ENCODE data around the gene MBTD1.

Gene MBTD1

GRCh38 chr17:51152766-51153209, 107.1 kb downstream of the MBTD1 start:
- no peak for DNase-seq (ENCODE audit: low read depth in 1 of 2, low spot score in 1 of 2)

GRCh38 chr17:51150932-51151331, 108.9 kb downstream of the MBTD1 start:
- DNase-seq (ENCODE audit: low read depth in 1 of 2, low spot score in 1 of 2): no peak

GRCh38 chr17:51149163-51149562, 110.7 kb downstream of the MBTD1 start:
- DNase-seq (ENCODE audit: low read depth in 1 of 2, low spot score in 1 of 2): no peak

GRCh38 chr17:51147650-51148049, 112.2 kb downstream of the MBTD1 start:
- no peak for DNase-seq (ENCODE audit: low read depth in 1 of 2, low spot score in 1 of 2)

GRCh38 chr17:51144266-51145022, 115.4 kb downstream of the MBTD1 start:
- no peak for DNase-seq (ENCODE audit: low read depth in 1 of 2, low spot score in 1 of 2)

GRCh38 chr17:51142597-51142996, 117.3 kb downstream of the MBTD1 start:
- DNase-seq (ENCODE audit: low read depth in 1 of 2, low spot score in 1 of 2): no peak

GRCh38 chr17:51135956-51136355, 123.9 kb downstream of the MBTD1 start:
- no peak for DNase-seq (ENCODE audit: low read depth in 1 of 2, low spot score in 1 of 2)

GRCh38 chr17:51133365-51133764, 126.5 kb downstream of the MBTD1 start:
- no peak for DNase-seq (ENCODE audit: low read depth in 1 of 2, low spot score in 1 of 2)

GRCh38 chr17:51132964-51133319, 126.9 kb downstream of the MBTD1 start:
- no peak for DNase-seq (ENCODE audit: low read depth in 1 of 2, low spot score in 1 of 2)

GRCh38 chr17:51128076-51128475, 131.8 kb downstream of the MBTD1 start:
- DNase-seq (ENCODE audit: low read depth in 1 of 2, low spot score in 1 of 2): no peak

Data from activated T-helper 1 cell treated with anti-CD3 and anti-CD28 coated beads, Interleukin-2, amount 50 U/mL, for 16 hours (primary cell).